Activated T-cell treated with anti-CD3 and anti-CD28 coated beads, Interleukin-2, amount 50 U/mL, for 72 hours (primary cell): Measurements from ENCODE around the gene UCK2. TPM values are rescaled to one million over a fixed set of nuclear protein-coding genes. Genes with fewer than 3 reads are reported as not detected.
"Not testable (repeated sequence)": the region's sequence is repeated elsewhere in the genome, so short reads cannot be mapped to it uniquely, and the experiment has no call there.

Experiments
- ATAC-seq, 2 donors: fragments of 150-1000 bp; cut with Tn5 transposase; replicated peaks in 1 of 2; 2 replicates each; pipeline ENCODE4 v1.10.0; 2021; ENCODE audit warnings: moderate library complexity in 2 of 2, mild to moderate bottlenecking in 1 of 2
- DNase-seq, 2 donors: peaks; one replicate each; pipeline ENCODE4 v3.0.0; 2021 to 2022; ENCODE audit warnings: mixed read lengths in 1 of 2
- H3K27ac Mint-ChIP-seq: one replicate; pipeline ENCODE4 v1.8.0; 2022; ENCODE audit warnings: mild to moderate bottlenecking, moderate library complexity, mixed read lengths
- H3K27me3 Mint-ChIP-seq: one replicate; pipeline ENCODE4 v1.8.0; 2022; ENCODE audit warnings: low read depth, mixed read lengths
- H3K36me3 Mint-ChIP-seq, 2 donors: one replicate each; pipeline ENCODE4 v1.8.0; 2022; ENCODE audit warnings: mixed read lengths in 2 of 2, mild to moderate bottlenecking in 1 of 2; ENCODE audit not compliant: insufficient read depth in 2 of 2
- H3K4me1 Mint-ChIP-seq: one replicate; pipeline ENCODE4 v1.8.0; 2022; ENCODE audit warnings: low read depth, mixed read lengths
- H3K4me3 Mint-ChIP-seq, 2 donors: one replicate each; pipeline ENCODE4 v1.8.0; 2022; ENCODE audit warnings: mild to moderate bottlenecking in 2 of 2, mixed read lengths in 2 of 2, moderate library complexity in 2 of 2
- H3K9me3 Mint-ChIP-seq, 2 donors: one replicate each; pipeline ENCODE4 v1.8.0; 2022; ENCODE audit warnings: mixed read lengths in 2 of 2
- total RNA-seq, 2 donors: library from RNA; stranded (reverse); gene quantifications; one replicate each; pipeline ENCODE4 v1.2.3, GENCODE V29; 2022

UCK2 gene
- total RNA-seq = 10 to 100 TPM; 39.8 to 47.3 TPM

DNA sequence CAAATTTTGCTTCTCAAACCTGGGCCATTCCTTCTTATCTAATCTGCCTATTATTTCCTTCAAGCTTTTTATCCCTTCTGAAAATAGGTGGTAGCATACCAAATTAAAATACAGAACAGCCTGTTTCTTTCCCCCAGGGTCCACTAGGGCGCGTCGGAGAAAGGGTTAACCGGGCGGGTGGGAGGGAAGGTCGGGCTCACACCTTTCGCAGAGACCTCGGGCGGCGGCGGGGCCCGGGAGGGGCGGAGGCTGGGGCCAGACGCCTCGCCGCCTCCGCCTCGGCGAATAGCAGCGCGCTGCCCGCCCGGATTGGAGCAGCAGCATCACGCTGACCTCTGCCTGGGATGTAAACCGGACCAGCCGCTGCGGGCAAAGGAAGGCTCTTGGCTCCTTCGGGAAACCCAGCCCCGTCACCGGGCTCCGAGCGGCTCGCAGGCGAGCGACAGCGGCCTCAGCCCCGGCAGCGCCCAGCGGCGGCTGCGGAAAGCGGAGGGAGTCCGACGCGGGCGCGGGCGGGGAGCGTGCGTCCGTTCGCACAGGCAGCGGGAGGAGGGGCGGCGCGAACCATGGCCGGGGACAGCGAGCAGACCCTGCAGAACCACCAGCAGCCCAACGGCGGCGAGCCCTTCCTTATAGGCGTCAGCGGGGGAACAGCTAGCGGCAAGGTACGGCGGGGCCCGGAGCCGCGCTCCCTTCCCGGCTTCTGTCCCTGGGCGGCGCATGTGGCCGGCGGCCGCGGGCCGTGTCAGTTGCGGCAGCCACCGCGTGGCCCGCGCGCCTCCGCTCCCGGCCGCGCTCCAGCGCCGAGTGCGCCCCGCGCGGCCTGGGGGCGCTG, at the start of gene UCK2:
Gene UCK2 (plus strand): TSS at position 347 of the 835 bp plus-strand sequence. CDS start 220 bp downstream, at position 567.
- peak; percentile 81 to 83 for ATAC-seq
- H3K27ac Mint-ChIP-seq = peak within 1 kb of the TSS; percentile 99
- H3K27me3 Mint-ChIP-seq = peaks cover 5% of the 10 kb centered on the region
- H3K4me1 Mint-ChIP-seq = peaks cover 16% of the 10 kb centered on the region
- H3K9me3 Mint-ChIP-seq = no peaks in the 10 kb centered on the region
- DNase-seq = peak; percentile 78 to 81
- peak within 1 kb of the TSS; percentile 93 to 99 for H3K4me3 Mint-ChIP-seq
- H3K36me3 Mint-ChIP-seq = peaks cover 4 to 9% of the 10 kb centered on the region in 2 donors

DNA sequence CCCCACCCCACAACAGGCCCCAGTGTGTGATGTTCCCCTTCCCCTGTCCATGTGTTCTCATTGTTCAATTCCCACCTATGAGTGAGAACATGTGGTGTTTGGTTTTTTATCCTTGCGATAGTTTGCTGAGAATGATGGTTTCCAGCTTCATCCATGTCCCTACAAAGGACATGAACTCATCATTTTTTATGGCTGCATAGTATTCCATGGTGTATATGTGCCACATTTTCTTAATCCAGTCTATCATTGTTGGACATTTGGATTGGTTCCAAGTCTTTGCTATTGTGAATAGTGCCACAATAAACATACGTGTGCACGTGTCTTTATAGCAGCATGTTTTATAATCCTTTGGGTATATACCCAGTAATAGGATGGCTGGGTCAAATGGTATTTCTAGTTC, 49.2 kb upstream of the UCK2 start:
- not testable (repeated sequence) for H3K36me3 Mint-ChIP-seq

DNA sequence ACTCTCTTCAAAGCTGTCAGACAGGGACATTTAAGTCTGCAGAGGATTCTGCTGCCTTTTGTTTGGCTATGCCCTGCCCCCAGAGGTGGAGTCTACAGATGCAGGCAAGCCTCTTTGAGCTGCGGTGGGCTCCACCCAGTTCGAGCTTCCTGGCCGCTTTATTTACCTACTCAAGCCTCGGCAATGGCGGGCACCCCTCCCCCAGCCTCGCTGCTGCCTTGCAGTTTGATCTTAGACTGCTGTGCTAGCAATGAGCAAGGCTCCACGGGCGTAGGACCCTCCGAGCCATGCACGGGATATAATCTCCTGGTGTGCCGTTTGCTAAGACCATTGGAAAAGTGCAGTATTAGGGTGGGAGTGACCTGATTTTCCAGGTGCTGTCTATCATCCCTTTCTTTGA, 43.9 kb upstream of the UCK2 start:
- H3K9me3 Mint-ChIP-seq, H3K4me3 Mint-ChIP-seq, H3K36me3 Mint-ChIP-seq, H3K4me1 Mint-ChIP-seq, H3K27ac Mint-ChIP-seq, ATAC-seq, DNase-seq, H3K27me3 Mint-ChIP-seq: not testable (repeated sequence)

More for the DNA sequence above, 49.2 kb upstream of the UCK2 start:
- not testable (repeated sequence) for H3K27ac Mint-ChIP-seq, H3K9me3 Mint-ChIP-seq, H3K4me1 Mint-ChIP-seq, ATAC-seq, H3K27me3 Mint-ChIP-seq, DNase-seq, H3K4me3 Mint-ChIP-seq

DNA sequence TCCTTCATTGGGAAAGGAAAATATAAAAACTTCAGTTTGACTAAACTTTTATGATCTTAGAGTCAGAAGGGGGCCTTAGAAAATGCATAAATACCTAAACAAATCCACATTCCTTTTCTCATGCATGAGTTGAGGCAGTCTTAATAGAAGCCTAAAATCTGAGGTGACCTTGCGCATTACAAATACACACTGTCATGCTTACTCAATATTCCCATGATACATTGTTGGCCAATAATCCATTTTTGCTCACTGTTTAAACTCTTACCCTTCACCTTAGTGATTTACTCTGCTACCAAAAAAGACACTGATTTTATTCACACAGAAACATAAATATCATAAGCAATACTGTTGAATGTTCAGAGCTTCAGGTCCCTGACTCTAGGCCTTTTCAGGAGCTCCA, 39.7 kb upstream of the UCK2 start:
- H3K27ac Mint-ChIP-seq = no peak overlapping the region
- H3K4me3 Mint-ChIP-seq = no peak overlapping the region
- no peaks in the 10 kb centered on the region for H3K9me3 Mint-ChIP-seq
- DNase-seq (no peak), ATAC-seq (no peak)
- H3K36me3 Mint-ChIP-seq = peaks cover 0 to 2% of the 10 kb centered on the region in 2 donors
- peaks cover 8% of the 10 kb centered on the region for H3K27me3 Mint-ChIP-seq
- H3K4me1 Mint-ChIP-seq = no peaks in the 10 kb centered on the region

DNA sequence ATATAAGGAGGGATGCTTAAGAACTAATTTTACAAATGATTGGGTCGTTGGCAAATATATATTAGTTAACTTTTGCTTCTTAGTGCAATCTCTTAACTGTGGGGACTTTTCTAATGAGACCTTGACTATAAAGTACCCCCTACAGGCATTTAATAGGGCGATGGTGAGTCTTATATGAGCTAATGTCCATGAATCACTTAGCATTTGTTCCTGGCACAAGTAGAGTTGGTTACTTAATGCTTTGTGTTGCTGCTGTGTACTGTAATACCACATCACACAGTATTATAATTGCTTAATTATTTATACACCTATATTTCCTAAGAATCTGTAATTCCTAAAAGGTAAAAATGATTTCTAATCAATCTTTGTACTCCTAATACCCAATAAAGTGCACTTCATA, 33.5 kb upstream of the UCK2 start:
- no peak overlapping the region for H3K27ac Mint-ChIP-seq
- no peaks in the 10 kb centered on the region for H3K4me1 Mint-ChIP-seq
- DNase-seq = no peak
- ATAC-seq = no peak
- peaks cover 18% of the 10 kb centered on the region for H3K27me3 Mint-ChIP-seq
- H3K36me3 Mint-ChIP-seq = no peaks in the 10 kb centered on the region
- no peak overlapping the region for H3K4me3 Mint-ChIP-seq
- no peaks in the 10 kb centered on the region for H3K9me3 Mint-ChIP-seq

DNA sequence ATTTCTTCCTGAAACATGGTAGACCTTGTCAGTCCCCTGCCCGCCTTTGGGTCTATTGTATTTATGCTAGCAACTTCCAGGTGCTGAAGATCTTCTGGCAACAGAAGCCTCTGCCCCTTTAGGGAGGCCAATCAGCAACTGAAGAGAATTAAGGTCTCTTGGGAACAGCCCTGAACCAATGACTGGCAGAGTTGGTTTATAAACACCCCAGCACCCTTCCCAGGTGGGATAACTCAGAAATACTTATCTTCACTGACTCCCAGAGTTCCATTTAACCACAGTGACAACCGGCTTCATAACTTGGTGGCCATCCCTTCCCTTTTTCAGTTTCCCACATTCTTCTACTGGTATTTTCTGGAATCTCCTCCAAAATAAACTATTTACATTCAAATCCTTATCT, 31.5 kb upstream of the UCK2 start:
- ATAC-seq (no peak), DNase-seq (no peak)
- no peak overlapping the region for H3K27ac Mint-ChIP-seq
- no peaks in the 10 kb centered on the region for H3K4me1 Mint-ChIP-seq
- peaks cover 0 to 4% of the 10 kb centered on the region in 2 donors for H3K36me3 Mint-ChIP-seq
- H3K27me3 Mint-ChIP-seq = peaks cover 26% of the 10 kb centered on the region
- H3K9me3 Mint-ChIP-seq = peaks cover 0 to 2% of the 10 kb centered on the region in 2 donors
- H3K4me3 Mint-ChIP-seq = no peak overlapping the region

DNA sequence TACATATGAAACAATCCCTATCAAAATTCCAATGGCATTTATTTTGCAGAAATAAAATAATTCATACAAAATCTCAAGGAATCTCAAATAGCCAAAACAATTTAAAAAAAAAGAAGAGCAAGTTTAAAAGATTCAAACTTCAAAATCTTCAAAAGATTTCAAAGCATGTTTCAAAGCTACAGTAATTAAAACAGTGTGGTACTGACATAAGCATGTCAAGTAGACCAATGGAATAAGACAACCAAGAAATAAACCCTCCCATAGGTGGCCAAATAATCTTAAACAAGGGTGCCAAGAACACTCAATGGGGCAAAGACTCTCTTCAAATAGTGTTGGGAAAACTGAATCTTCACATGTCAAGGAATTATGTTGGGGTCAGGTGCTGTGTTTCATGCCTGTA, 28.0 kb upstream of the UCK2 start:
- Mint-ChIP-seq H3K27me3 (peaks cover 7% of the 10 kb centered on the region), H3K27ac (no peak overlapping the region), H3K4me3 (no peak overlapping the region), H3K4me1 (no peaks in the 10 kb centered on the region), H3K36me3 (peaks cover 0 to 4% of the 10 kb centered on the region in 2 donors), H3K9me3 (peaks cover 0 to 4% of the 10 kb centered on the region in 2 donors)
- ATAC-seq (no peak), DNase-seq (no peak)

DNA sequence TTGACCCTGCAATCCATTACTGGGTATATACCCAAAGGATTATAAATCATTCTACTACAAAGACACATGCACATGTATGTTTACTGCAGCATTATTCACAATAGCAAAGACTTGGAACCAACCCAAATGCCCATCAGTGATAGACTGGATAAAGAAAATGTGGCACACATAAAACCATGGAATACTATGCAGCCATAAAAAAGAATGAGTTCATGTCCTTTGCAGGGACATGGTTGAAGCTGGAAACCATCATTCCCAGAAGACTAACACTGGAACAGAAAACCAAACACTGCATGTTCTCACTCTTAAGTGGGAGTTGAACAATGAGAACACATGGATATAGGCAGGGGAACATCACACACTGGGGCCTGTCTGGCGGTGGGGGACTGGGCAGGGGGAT, 22.9 kb upstream of the UCK2 start:
- not testable (repeated sequence) for H3K27me3 Mint-ChIP-seq

DNA sequence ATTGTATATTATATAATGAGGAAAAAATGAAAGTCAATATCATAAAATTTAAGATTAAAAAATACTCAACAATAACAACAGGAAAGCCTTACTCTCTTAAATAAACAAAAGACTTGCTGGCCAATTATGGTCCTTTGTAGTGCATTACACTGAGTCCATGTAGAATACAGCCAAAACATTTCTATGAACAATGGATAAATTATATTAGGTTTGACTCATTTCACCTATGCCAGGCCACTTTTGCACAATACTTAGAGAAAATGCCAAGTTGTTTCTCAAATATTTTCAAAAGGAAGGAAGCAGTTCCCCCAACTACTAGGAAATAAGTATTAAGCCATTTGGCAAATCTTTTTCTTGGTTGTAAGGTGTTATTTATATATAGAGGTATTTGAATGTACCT, 19.8 kb upstream of the UCK2 start:
- no peak for ATAC-seq
- Mint-ChIP-seq H3K36me3 (no peaks in the 10 kb centered on the region), H3K4me3 (no peak overlapping the region), H3K27me3 (no peaks in the 10 kb centered on the region), H3K9me3 (no peaks in the 10 kb centered on the region), H3K4me1 (no peaks in the 10 kb centered on the region), H3K27ac (no peak overlapping the region)
- DNase-seq = no peak

More for the DNA sequence above, 22.9 kb upstream of the UCK2 start:
- H3K4me3 Mint-ChIP-seq, H3K36me3 Mint-ChIP-seq, H3K9me3 Mint-ChIP-seq, ATAC-seq, H3K27ac Mint-ChIP-seq, H3K4me1 Mint-ChIP-seq, DNase-seq: not testable (repeated sequence)

DNA sequence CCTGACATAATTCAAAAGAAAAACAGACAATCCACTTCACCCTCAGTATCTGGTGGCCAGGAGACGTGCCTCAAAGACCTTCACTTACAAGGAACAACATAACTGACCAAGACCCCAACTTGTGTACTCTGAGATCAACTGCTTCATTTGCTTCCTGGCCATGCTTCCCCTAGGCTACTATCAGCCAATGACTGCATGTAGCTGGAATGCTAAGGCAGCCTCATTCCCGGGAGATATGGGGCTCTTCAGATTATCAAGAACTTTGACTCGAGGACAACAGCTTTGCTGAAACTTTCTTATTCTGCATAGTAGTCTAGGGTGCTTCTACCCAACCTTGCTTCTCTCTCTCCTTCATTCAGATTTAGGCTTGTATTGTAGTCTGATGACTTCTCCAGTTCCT, 11.7 kb upstream of the UCK2 start:
- peaks cover 8% of the 10 kb centered on the region for H3K27me3 Mint-ChIP-seq
- H3K9me3 Mint-ChIP-seq = no peaks in the 10 kb centered on the region
- DNase-seq (no peak), ATAC-seq (no peak)
- H3K36me3 Mint-ChIP-seq = no peaks in the 10 kb centered on the region
- no peak overlapping the region for H3K4me3 Mint-ChIP-seq
- H3K27ac Mint-ChIP-seq = no peak overlapping the region
- no peaks in the 10 kb centered on the region for H3K4me1 Mint-ChIP-seq

DNA sequence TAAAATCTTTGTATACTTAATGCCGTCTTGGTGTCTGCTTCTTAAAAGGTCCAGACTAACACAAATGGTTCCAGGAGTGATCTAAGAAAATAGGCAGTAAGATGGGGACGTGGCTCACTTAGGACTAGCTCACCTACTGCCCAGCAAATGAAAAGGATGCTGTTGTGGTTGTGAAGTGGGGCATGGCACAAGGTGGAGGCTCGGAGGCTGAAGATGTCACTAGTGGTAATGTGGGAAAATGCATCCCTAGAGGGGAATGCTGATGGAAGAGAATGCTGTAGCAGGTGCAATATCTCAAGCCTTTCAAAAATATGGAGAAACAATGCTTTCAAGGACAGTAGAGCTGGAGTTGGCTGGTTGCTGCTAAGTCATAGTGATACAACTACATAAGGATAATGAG, 11.3 kb upstream of the UCK2 start:
- ATAC-seq (no peak), DNase-seq (no peak)
- no peak overlapping the region for H3K27ac Mint-ChIP-seq
- no peaks in the 10 kb centered on the region for H3K9me3 Mint-ChIP-seq
- H3K4me1 Mint-ChIP-seq = no peaks in the 10 kb centered on the region
- H3K27me3 Mint-ChIP-seq = peaks cover 8% of the 10 kb centered on the region
- no peaks in the 10 kb centered on the region for H3K36me3 Mint-ChIP-seq
- H3K4me3 Mint-ChIP-seq = no peak overlapping the region

DNA sequence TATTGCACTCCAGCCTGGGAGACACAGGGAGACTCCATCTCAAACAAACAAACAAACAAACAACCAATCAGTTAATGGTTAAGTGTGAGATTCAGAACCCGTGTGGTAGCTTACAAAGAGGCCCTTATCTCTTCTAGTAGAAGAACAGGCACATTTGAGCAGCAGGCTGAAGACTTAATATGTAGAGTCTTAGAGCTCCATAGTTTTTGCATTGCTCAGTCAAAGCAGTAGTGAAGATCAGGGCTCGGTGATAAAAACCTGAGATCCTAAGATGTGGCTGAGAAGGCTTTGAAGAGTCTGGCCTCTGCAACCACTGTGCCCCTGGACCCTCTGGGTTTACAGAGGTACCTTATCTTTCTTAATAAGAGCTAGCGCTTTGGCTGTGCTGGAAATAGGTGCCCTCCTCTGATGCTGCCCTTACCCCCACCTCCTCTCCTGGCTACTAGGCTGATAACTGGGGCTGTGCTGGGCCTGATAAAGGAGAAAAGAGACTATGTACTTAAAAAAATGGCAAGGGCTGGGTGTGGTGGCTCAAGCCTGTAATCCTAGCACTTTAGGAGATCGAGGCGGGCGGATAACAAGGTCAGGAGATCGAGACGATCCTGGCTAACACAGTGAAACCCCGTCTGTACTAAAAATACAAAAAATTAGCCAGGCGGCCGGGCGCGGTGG, 10.5 kb upstream of the UCK2 start:
- Mint-ChIP-seq H3K36me3 (no peaks in the 10 kb centered on the region), H3K27me3 (peaks cover 8% of the 10 kb centered on the region), H3K4me1 (no peaks in the 10 kb centered on the region), H3K27ac (no peak overlapping the region), H3K4me3 (no peak overlapping the region), H3K9me3 (no peaks in the 10 kb centered on the region)
- DNase-seq = no peak
- ATAC-seq = no peak

DNA sequence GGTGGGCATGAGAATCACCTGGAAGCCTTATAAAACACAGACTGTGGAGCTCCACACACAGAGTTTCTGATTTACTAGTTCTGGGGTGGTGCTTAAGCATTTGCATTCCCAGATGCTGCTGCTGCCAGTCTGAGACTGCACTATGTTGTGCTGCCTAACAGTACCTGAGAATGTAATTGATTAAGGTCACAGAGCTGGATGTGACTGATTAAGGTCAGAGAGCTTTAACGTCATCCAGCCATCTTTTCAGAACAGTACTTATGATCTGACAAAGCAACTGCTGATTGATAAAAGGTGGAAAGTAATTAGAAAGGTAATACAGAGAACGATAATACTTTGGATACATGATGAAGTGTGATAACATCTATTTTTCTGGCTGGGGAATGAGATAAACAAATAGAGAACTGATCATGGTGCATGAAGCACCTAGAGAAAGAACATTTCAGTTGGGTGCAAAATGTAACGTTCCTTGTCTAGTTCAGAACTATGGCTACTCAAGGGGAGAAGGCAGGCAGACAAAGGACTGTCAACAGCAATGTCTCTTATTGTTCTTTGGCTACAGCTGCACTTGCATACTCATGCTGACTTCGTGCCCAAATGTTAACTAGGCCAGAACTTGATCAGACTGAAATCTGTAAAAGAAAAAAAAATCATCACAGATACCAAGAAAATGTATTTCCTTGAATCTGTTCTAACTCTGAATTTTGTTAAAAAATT, 3.7 kb upstream of the UCK2 start:
- no peak overlapping the region for H3K4me3 Mint-ChIP-seq
- DNase-seq (no peak), ATAC-seq (peak in 1 of 2 donors; percentile 38)
- H3K4me1 Mint-ChIP-seq = no peaks in the 10 kb centered on the region
- no peaks in the 10 kb centered on the region for H3K9me3 Mint-ChIP-seq
- H3K27me3 Mint-ChIP-seq = peaks cover 5% of the 10 kb centered on the region
- H3K27ac Mint-ChIP-seq = peak overlapping the region; percentile 11
- no peaks in the 10 kb centered on the region for H3K36me3 Mint-ChIP-seq
